GM19468 (cell line): Measurements from ENCODE around the gene GAB2.

ENCODE experiments used
- ATAC-seq: cut with Tn5 transposase; IDR thresholded peaks from one replicate; pipeline ENCODE4 v1.9.1; 2021; ENCODE audit warnings: mild to moderate bottlenecking, moderate library complexity, moderate number of reproducible peaks; ENCODE audit not compliant: unreplicated experiment; ENCODE audit errors: extremely low read depth

Gene GAB2

GRCh38 chr11:78171951-78172350, 245.7 kb downstream of the GAB2 start:
- no peak for ATAC-seq

GRCh38 chr11:78170874-78171549, 246.6 kb downstream of the GAB2 start:
- no peak for ATAC-seq

GRCh38 chr11:78170413-78170812, 247.2 kb downstream of the GAB2 start:
- no peak for ATAC-seq

GRCh38 chr11:78168539-78169477, 248.8 kb downstream of the GAB2 start:
- no peak for ATAC-seq

- ATAC-seq, result no peak
Measured at GRCh38 chr11:78166855-78167469, 250.7 kb downstream of the GAB2 start.
